Activated CD4-positive, alpha-beta T cell treated with anti-CD3 and anti-CD28 coated beads, Interleukin-2, amount 10 ng/mL, durations not matched to agents 24 days and 14 days (primary cell): ENCODE measurements around the gene ATP13A4. TPM values are rescaled to one million over a fixed set of nuclear protein-coding genes. Genes with fewer than 3 reads are reported as not detected.

ENCODE experiments used
- DNase-seq: peaks from one replicate; pipeline ENCODE4 v3.0.0; 2022
- H3K27ac Mint-ChIP-seq: one replicate; pipeline ENCODE4 v1.8.0; 2022; ENCODE audit warnings: mild to moderate bottlenecking, mixed read lengths
- H3K27me3 Mint-ChIP-seq: one replicate; pipeline ENCODE4 v1.8.0; 2022; ENCODE audit warnings: mixed read lengths
- H3K36me3 Mint-ChIP-seq: one replicate; pipeline ENCODE4 v1.8.0; 2022; ENCODE audit warnings: low read depth, mild to moderate bottlenecking, mixed read lengths
- H3K4me1 Mint-ChIP-seq: one replicate; pipeline ENCODE4 v1.8.0; 2021; ENCODE audit warnings: mixed read lengths
- H3K4me3 Mint-ChIP-seq: one replicate; pipeline ENCODE4 v1.8.0; 2022; ENCODE audit warnings: mild to moderate bottlenecking, moderate library complexity, mixed read lengths
- H3K9me3 Mint-ChIP-seq: one replicate; pipeline ENCODE4 v1.8.0; 2021; ENCODE audit warnings: mixed read lengths
- intact Hi-C: fragments of 100-400 bp; cut with micrococcal nuclease; formaldehyde crosslinking; loops from one replicate; pipeline ENCODE4 v1.15.1; 2023
- total RNA-seq: library from RNA; stranded (reverse); gene quantifications from 2 replicates; pipeline ENCODE4 v1.2.3, GENCODE V29; 2022

The ATP13A4 gene
- total RNA-seq, 1 donor from 2014 or later = 2.1 TPM

- no peaks in the 10 kb centered on the region for H3K4me1 Mint-ChIP-seq
- no peak for DNase-seq
- no peaks in the 10 kb centered on the region for H3K9me3 Mint-ChIP-seq
- peaks cover 3% of the 10 kb centered on the region for H3K27me3 Mint-ChIP-seq
- no peak overlapping the region for H3K27ac Mint-ChIP-seq
- intact Hi-C loops = loop anchor here (5.0 kb wide), 2 partner anchors 1007 to 1107 kb away; no protein-coding TSS in a partner anchor
- H3K36me3 Mint-ChIP-seq = no peaks in the 10 kb centered on the region
- H3K4me3 Mint-ChIP-seq = no peak overlapping the region
These were observed 19.9 kb upstream of the ATP13A4 start for GRCh38 chr3:193574488-193575070.

- H3K4me3 Mint-ChIP-seq = no peak overlapping the region
- H3K27ac Mint-ChIP-seq = no peak overlapping the region
- DNase-seq = no peak
- H3K9me3 Mint-ChIP-seq = no peaks in the 10 kb centered on the region
- no peaks in the 10 kb centered on the region for H3K4me1 Mint-ChIP-seq
- intact Hi-C loops = loop anchor here (2.0 to 5.0 kb wide), 4 partner anchors 531 to 1106 kb away; no protein-coding TSS in a partner anchor
- H3K36me3 Mint-ChIP-seq = no peaks in the 10 kb centered on the region
- H3K27me3 Mint-ChIP-seq = peaks cover 3% of the 10 kb centered on the region
These were observed 18.9 kb upstream of the ATP13A4 start for GRCh38 chr3:193573403-193574191.

- Mint-ChIP-seq H3K4me3 (no peak overlapping the region), H3K27ac (no peak overlapping the region), H3K4me1 (no peaks in the 10 kb centered on the region), H3K36me3 (no peaks in the 10 kb centered on the region), H3K27me3 (peaks cover 5% of the 10 kb centered on the region), H3K9me3 (no peaks in the 10 kb centered on the region)
- peak; percentile 84 for DNase-seq
- intact Hi-C loops = loop anchor here (1.0 to 5.0 kb wide), 5 partner anchors 111 to 1105 kb away; no protein-coding TSS in a partner anchor
These were observed 17.8 kb upstream of the ATP13A4 start for GRCh38 chr3:193572426-193572908.

GRCh38 chr3:193569119-193569518, 14.4 kb upstream of the ATP13A4 start:
- intact Hi-C loops = no loop called here
- H3K4me3 Mint-ChIP-seq = no peak overlapping the region
- no peak overlapping the region for H3K27ac Mint-ChIP-seq
- no peak for DNase-seq
- H3K36me3 Mint-ChIP-seq = no peaks in the 10 kb centered on the region
- H3K9me3 Mint-ChIP-seq = no peaks in the 10 kb centered on the region
- H3K27me3 Mint-ChIP-seq = peaks cover 3% of the 10 kb centered on the region
- H3K4me1 Mint-ChIP-seq = no peaks in the 10 kb centered on the region

GRCh38 chr3:193564012-193564411, 9.3 kb upstream of the ATP13A4 start:
- H3K27ac Mint-ChIP-seq = no peak overlapping the region
- H3K4me3 Mint-ChIP-seq = no peak overlapping the region
- H3K36me3 Mint-ChIP-seq = no peaks in the 10 kb centered on the region
- DNase-seq = no peak
- H3K27me3 Mint-ChIP-seq = peaks cover 2% of the 10 kb centered on the region
- H3K4me1 Mint-ChIP-seq = no peaks in the 10 kb centered on the region
- intact Hi-C loops = no loop called here
- H3K9me3 Mint-ChIP-seq = no peaks in the 10 kb centered on the region

- H3K4me1 Mint-ChIP-seq = no peaks in the 10 kb centered on the region
- DNase-seq = no peak
- H3K36me3 Mint-ChIP-seq = no peaks in the 10 kb centered on the region
- intact Hi-C loops = no loop called here
- H3K27ac Mint-ChIP-seq = no peak overlapping the region
- H3K4me3 Mint-ChIP-seq = no peak overlapping the region
- peaks cover 2% of the 10 kb centered on the region for H3K27me3 Mint-ChIP-seq
- H3K9me3 Mint-ChIP-seq = no peaks in the 10 kb centered on the region
These were observed 8.7 kb upstream of the ATP13A4 start for GRCh38 chr3:193563426-193563825.

- no peak overlapping the region for H3K4me3 Mint-ChIP-seq
- H3K4me1 Mint-ChIP-seq = no peaks in the 10 kb centered on the region
- intact Hi-C loops = no loop called here
- DNase-seq = no peak
- H3K9me3 Mint-ChIP-seq = no peaks in the 10 kb centered on the region
- H3K27ac Mint-ChIP-seq = no peak overlapping the region
- H3K36me3 Mint-ChIP-seq = no peaks in the 10 kb centered on the region
- no peaks in the 10 kb centered on the region for H3K27me3 Mint-ChIP-seq
These were observed 6.2 kb upstream of the ATP13A4 start for GRCh38 chr3:193560870-193561269.

GRCh38 chr3:193560091-193560490, 5.4 kb upstream of the ATP13A4 start:
- no peak overlapping the region for H3K27ac Mint-ChIP-seq
- no peak overlapping the region for H3K4me3 Mint-ChIP-seq
- no peaks in the 10 kb centered on the region for H3K27me3 Mint-ChIP-seq
- no peak for DNase-seq
- H3K4me1 Mint-ChIP-seq = no peaks in the 10 kb centered on the region
- intact Hi-C loops = no loop called here
- no peaks in the 10 kb centered on the region for H3K36me3 Mint-ChIP-seq
- no peaks in the 10 kb centered on the region for H3K9me3 Mint-ChIP-seq

- H3K27ac Mint-ChIP-seq = no peak overlapping the region
These were observed 4.4 kb upstream of the ATP13A4 start for GRCh38 chr3:193559100-193559499.

GRCh38 chr3:193556841-193557240, 2.1 kb upstream of the ATP13A4 start:
- no peak for DNase-seq
- no peak overlapping the region for H3K27ac Mint-ChIP-seq
- H3K4me3 Mint-ChIP-seq = no peak overlapping the region
- no peaks in the 10 kb centered on the region for H3K36me3 Mint-ChIP-seq
- no peaks in the 10 kb centered on the region for H3K27me3 Mint-ChIP-seq
- intact Hi-C loops = no loop called here
- H3K4me1 Mint-ChIP-seq = no peaks in the 10 kb centered on the region
- H3K9me3 Mint-ChIP-seq = no peaks in the 10 kb centered on the region

More at GRCh38 chr3:193559100-193559499, 4.4 kb upstream of the ATP13A4 start:
- Mint-ChIP-seq H3K9me3 (no peaks in the 10 kb centered on the region), H3K36me3 (no peaks in the 10 kb centered on the region), H3K4me1 (no peaks in the 10 kb centered on the region), H3K4me3 (no peak overlapping the region), H3K27me3 (no peaks in the 10 kb centered on the region)
- DNase-seq = peak; percentile 15
- intact Hi-C loops = no loop called here

GRCh38 chr3:193553586-193553985, 1.1 kb downstream of the ATP13A4 start:
- DNase-seq = no peak
- Mint-ChIP-seq H3K27ac (no peak overlapping the region), H3K36me3 (no peaks in the 10 kb centered on the region)

GRCh38 chr3:193552923-193553322, 1.8 kb downstream of the ATP13A4 start:
- no peak overlapping the region for H3K4me3 Mint-ChIP-seq
- no peaks in the 10 kb centered on the region for H3K4me1 Mint-ChIP-seq
- H3K9me3 Mint-ChIP-seq = no peaks in the 10 kb centered on the region
- intact Hi-C loops = no loop called here
- DNase-seq = no peak
- no peaks in the 10 kb centered on the region for H3K36me3 Mint-ChIP-seq
- no peaks in the 10 kb centered on the region for H3K27me3 Mint-ChIP-seq
- H3K27ac Mint-ChIP-seq = no peak overlapping the region

More at GRCh38 chr3:193553586-193553985, 1.1 kb downstream of the ATP13A4 start:
- Mint-ChIP-seq H3K4me3 (no peak overlapping the region), H3K9me3 (no peaks in the 10 kb centered on the region), H3K4me1 (no peaks in the 10 kb centered on the region), H3K27me3 (no peaks in the 10 kb centered on the region)
- intact Hi-C loops = no loop called here

GRCh38 chr3:193548406-193548805, 6.3 kb downstream of the ATP13A4 start:
- H3K36me3 Mint-ChIP-seq = no peaks in the 10 kb centered on the region
- no peak overlapping the region for H3K27ac Mint-ChIP-seq
- no peak for DNase-seq
- intact Hi-C loops = no loop called here
- H3K9me3 Mint-ChIP-seq = peaks cover 9% of the 10 kb centered on the region
- no peaks in the 10 kb centered on the region for H3K4me1 Mint-ChIP-seq
- H3K4me3 Mint-ChIP-seq = no peak overlapping the region
- H3K27me3 Mint-ChIP-seq = peaks cover under 1% of the 10 kb centered on the region

- Mint-ChIP-seq H3K36me3 (no peaks in the 10 kb centered on the region), H3K4me1 (no peaks in the 10 kb centered on the region), H3K9me3 (peaks cover 9% of the 10 kb centered on the region), H3K4me3 (no peak overlapping the region), H3K27ac (no peak overlapping the region), H3K27me3 (peaks cover 1% of the 10 kb centered on the region)
- DNase-seq = no peak
- intact Hi-C loops = no loop called here
These were observed 8.6 kb downstream of the ATP13A4 start for GRCh38 chr3:193546129-193546528.
